Activated CD4-positive, alpha-beta T cell treated with anti-CD3 and anti-CD28 coated beads for 36 hours (primary cell): ENCODE results near the gene TCEA2. TPM values are rescaled to one million over a fixed set of nuclear protein-coding genes. Genes with fewer than 3 reads are reported as not detected.

Experiments
- ATAC-seq: fragments of 200-7000 bp; cut with Tn5 transposase; one replicate; pipeline ENCODE4 v1.10.0; 2021; ENCODE audit warnings: mild to moderate bottlenecking, moderate library complexity
- CTCF ChIA-PET: fragments of 350-600 bp; sonication (Branson Sonifier 250); formaldehyde crosslinking; loops from one replicate; lab custom pipeline; 2021; ENCODE audit warnings: antibody characterized with exemption; lab: Charles Lee
- POLR2A ChIA-PET: fragments of 350-600 bp; sonication (Branson Sonifier 250); formaldehyde crosslinking; loops from one replicate; lab custom pipeline; 2021; ENCODE audit warnings: antibody characterized with exemption, inconsistent platforms; lab: Charles Lee
- DNase-seq: peaks from one replicate; pipeline ENCODE4 v3.0.0-alpha.2; 2020
- H3K27ac Mint-ChIP-seq: one replicate; pipeline ENCODE4 v1.8.0; 2021; ENCODE audit warnings: mixed read lengths
- H3K27me3 Mint-ChIP-seq: one replicate; pipeline ENCODE4 v1.8.0; 2021; ENCODE audit warnings: mixed read lengths
- H3K36me3 Mint-ChIP-seq: one replicate; pipeline ENCODE4 v1.8.0; 2021; ENCODE audit warnings: low read depth, mixed read lengths
- H3K4me1 Mint-ChIP-seq: one replicate; pipeline ENCODE4 v1.8.0; 2021; ENCODE audit warnings: mixed read lengths
- H3K4me3 Mint-ChIP-seq: one replicate; pipeline ENCODE4 v1.8.0; 2021; ENCODE audit warnings: mild to moderate bottlenecking, moderate library complexity, mixed read lengths
- H3K9me3 Mint-ChIP-seq: one replicate; pipeline ENCODE4 v1.8.0; 2021; ENCODE audit warnings: low read depth, mixed read lengths
- intact Hi-C, 2 experiments: fragments of 100-400 bp; cut with DNase I in 1 of 2; cut with micrococcal nuclease in 1 of 2; formaldehyde crosslinking; loops; one replicate each; pipeline versions ENCODE4 v1.14.2 to v1.15.1; 2022 to 2024; cut with DNase I, micrococcal nuclease
- total RNA-seq, 2 experiments: library from RNA; stranded (reverse); gene quantifications; one replicate each; pipeline ENCODE4 v1.2.3, GENCODE V29; 2021

The TCEA2 gene
- total RNA-seq, 2 experiments from 2014 or later: 40.6 to 50.0 TPM

DNA sequence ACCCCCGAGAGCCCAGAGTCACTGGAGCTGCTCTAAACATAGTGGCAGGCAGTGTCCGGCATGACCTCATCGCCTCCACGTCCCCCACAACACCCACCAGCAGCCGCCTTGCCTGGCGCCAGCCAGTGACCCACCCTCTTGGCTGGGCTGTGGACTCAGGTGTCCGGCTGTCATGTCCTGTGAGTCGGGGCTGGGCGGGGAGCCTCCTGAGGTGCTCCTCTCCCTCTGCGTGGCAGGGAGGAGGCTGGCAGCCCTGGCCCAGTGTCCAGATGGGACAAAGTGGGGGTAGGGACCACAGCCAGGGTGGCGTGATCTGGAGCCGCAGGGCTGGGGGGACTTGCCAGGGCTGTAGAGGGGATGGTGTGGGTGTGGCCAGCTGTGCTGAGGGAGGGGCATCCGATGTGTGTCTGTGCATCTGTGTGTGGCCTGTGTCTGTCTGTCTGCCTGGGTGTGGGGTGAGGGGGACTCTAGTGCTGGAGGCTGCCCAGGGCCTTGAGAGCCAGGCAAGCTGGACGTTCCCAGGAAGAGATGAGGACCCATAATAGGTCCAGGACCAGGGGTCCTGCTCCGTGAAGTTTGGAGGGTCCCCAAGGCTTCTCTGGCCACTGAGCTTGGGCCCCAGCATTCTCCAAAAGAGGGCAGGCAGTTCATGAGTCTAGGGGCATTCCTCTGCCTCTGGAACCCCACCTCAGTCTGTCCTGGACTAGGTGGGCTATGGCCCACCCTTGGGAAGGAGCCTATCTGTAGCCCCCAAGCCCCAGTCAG lies 11.3 kb upstream of the TCEA2 start:
- Mint-ChIP-seq H3K27me3 (peaks cover 38% of the 10 kb centered on the region), H3K4me3 (no peak overlapping the region), H3K36me3 (no peaks in the 10 kb centered on the region), H3K9me3 (no peaks in the 10 kb centered on the region), H3K4me1 (peaks cover 2% of the 10 kb centered on the region), H3K27ac (no peak overlapping the region)
- ChIA-PET POLR2A (no interaction called here), CTCF (interaction anchor here (0.7 to 1.2 kb wide), 3 partner anchors 11 to 344 kb away, joined by 3 to 5 read pairs (median 5); no protein-coding TSS in a partner anchor)
- ATAC-seq: no peak
- DNase-seq: no peak
- intact Hi-C loops: no loop called here

GRCh38 chr20:64052326-64052722 lies 10.7 kb upstream of the TCEA2 start:
- no peak for ATAC-seq
- ChIA-PET POLR2A (no interaction called here), CTCF (interaction anchor here (0.7 to 1.4 kb wide), 5 partner anchors 13 to 345 kb away, joined by 3 to 5 read pairs (median 3); no protein-coding TSS in a partner anchor)
- Mint-ChIP-seq H3K4me1 (peaks cover 4% of the 10 kb centered on the region), H3K27ac (no peak overlapping the region), H3K4me3 (no peak overlapping the region), H3K36me3 (no peaks in the 10 kb centered on the region), H3K9me3 (no peaks in the 10 kb centered on the region), H3K27me3 (peaks cover 32% of the 10 kb centered on the region)
- intact Hi-C loops: no loop called here
- DNase-seq: no peak

- CTCF ChIA-PET: interaction anchor here (1.0 to 1.6 kb wide), 5 partner anchors 14 to 67 kb away, joined by 3 to 4 read pairs (median 3); partner anchors contain the start of gene LKAAEAR1
- Mint-ChIP-seq H3K27ac (no peak overlapping the region), H3K27me3 (peaks cover 30% of the 10 kb centered on the region)
These were observed 9.8 kb upstream of the TCEA2 start for GRCh38 chr20:64052987-64053840.

DNA sequence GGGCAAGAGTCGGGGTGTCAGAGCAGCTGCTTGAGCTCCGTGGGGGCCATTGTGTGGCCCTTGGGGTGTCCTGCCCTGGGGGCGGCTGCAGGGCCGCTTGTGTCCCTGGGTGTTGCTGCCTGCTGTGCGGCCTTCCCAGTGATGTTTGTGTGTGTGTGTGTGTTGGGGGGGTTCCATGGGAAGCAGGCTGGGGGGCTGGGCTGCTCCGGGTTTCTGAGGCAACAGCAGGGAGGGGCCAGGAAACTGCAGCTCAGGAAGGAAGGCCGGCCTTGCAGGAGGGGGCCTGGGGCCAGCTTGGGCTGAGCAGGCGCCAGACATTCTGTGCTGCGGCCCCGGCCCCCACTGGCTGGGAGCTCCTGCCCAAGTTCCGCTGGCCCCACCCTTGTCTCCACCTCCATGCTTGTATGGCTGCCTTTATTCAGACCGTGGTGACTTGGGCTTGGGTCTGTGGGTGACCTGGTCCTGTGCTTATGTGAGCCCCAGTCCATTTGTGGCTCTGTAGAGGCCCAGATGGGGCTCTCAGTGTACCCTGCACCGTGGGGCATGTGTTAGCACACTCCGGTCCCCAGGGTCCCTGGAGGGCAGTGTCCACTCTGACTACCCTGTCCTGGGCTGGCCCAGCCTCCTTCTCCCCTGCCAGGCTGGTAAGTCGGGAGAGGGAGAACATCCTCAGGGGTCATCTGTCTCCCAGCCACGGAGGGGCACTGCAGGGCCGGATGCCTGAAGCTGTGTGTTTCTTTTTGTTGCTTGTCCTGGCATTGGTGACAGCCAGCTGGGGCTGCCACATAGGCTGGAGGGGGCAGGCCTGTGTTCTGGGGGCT lies 8.9 kb upstream of the TCEA2 start:
- H3K27me3 Mint-ChIP-seq: peaks cover 28% of the 10 kb centered on the region
- no peaks in the 10 kb centered on the region for H3K36me3 Mint-ChIP-seq
- H3K27ac Mint-ChIP-seq: no peak overlapping the region
- intact Hi-C loops: no loop called here
- no peak overlapping the region for H3K4me3 Mint-ChIP-seq
- ChIA-PET CTCF (interaction anchor here (1.0 to 1.6 kb wide), 4 partner anchors 15 to 66 kb away, joined by 3 to 4 read pairs (median 4); partner anchors contain the start of gene LKAAEAR1), POLR2A (no interaction called here)
- peaks cover 15% of the 10 kb centered on the region for H3K4me1 Mint-ChIP-seq
- H3K9me3 Mint-ChIP-seq: no peaks in the 10 kb centered on the region
- DNase-seq (no peak), ATAC-seq (no peak)

More at GRCh38 chr20:64052987-64053840, 9.8 kb upstream of the TCEA2 start:
- POLR2A ChIA-PET: no interaction called here
- H3K9me3 Mint-ChIP-seq: no peaks in the 10 kb centered on the region
- no peak for DNase-seq
- H3K4me3 Mint-ChIP-seq: no peak overlapping the region
- no peaks in the 10 kb centered on the region for H3K36me3 Mint-ChIP-seq
- intact Hi-C loops: no loop called here
- peaks cover 11% of the 10 kb centered on the region for H3K4me1 Mint-ChIP-seq
- ATAC-seq: no peak

DNA sequence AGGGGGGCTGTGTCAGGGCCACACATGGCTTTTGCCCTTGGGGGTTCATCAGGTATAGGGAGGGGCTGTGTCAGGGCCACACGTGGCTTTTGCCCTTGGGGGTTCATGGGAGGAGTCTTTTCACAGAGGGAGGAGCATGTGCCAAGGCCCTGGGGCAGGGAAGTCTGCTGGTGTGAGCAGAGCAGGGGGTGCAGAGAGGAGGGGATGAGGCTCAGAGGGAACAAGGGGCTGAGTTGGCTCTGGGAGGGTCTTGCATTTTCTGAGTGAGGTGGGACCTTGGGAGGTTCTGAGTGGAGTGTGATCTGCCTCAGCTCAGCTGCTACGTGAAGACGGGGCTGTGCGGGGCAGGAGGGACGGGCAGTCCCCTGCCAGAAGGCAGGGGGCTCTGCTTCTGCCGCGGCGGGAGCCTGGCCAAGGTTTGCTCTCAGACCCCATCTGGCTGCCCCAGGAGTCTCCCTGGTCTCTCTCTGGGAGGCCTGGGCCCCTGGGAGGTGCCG lies 7.6 kb upstream of the TCEA2 start:
- ChIA-PET POLR2A (no interaction called here), CTCF (no interaction called here)
- Mint-ChIP-seq H3K27me3 (peaks cover 23% of the 10 kb centered on the region), H3K4me3 (no peak overlapping the region), H3K9me3 (no peaks in the 10 kb centered on the region), H3K36me3 (no peaks in the 10 kb centered on the region), H3K4me1 (peaks cover 14% of the 10 kb centered on the region), H3K27ac (no peak overlapping the region)
- DNase-seq: no peak
- ATAC-seq: no peak
- intact Hi-C loops: loop anchor here in 1 of 2 experiments (1.0 to 5.0 kb wide), 2 partner anchors 14 to 73 kb away; partner anchors contain the start of gene PRPF6

DNA sequence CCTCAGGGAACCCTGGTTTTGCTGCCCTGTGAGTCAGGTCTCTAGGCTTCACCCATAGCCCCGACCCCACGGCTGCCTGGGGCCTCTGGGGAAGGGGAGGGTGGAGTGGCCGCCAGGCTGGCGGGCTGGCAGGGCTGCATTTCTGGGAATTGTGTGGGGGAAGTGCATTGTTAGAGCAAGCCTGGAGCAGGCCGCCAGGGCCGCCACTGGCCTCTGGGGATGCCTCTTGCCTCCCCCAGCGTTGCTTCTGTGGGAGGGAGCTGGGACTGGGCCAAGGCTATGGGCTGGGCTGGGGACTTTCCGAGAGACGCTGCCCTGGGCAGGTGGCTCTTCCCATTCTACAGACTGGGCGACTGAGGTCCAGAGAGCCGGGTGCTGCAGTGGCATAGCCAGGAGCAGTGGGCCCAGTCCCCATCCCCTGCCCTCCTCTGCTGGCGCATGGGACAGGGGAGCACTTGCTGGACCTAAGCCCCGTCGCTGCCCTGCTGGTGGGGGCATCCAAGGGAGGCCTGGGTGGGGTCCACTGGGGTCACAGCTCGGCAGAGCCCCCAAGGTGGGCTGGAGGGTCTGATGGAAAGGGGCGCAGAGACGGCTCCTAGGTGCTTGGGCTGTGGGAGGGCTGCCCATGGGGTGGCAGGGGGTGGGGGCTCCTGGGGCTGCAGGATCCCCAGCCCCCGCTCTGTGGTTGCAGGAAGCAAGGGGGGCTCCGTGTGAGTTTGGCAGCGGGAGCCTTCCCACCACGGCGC lies 6.9 kb upstream of the TCEA2 start:
- no peak for ATAC-seq
- POLR2A ChIA-PET: no interaction called here
- H3K4me3 Mint-ChIP-seq: no peak overlapping the region
- H3K36me3 Mint-ChIP-seq: no peaks in the 10 kb centered on the region
- CTCF ChIA-PET: interaction anchor here (0.6 to 1.7 kb wide), 7 partner anchors 10 to 464 kb away, joined by 3 to 6 read pairs (median 3); no protein-coding TSS in a partner anchor
- no peak overlapping the region for H3K27ac Mint-ChIP-seq
- peaks cover 14% of the 10 kb centered on the region for H3K4me1 Mint-ChIP-seq
- no peaks in the 10 kb centered on the region for H3K9me3 Mint-ChIP-seq
- intact Hi-C loops: loop anchor here (1.0 to 5.0 kb wide), 3 partner anchors 15 to 349 kb away; partner anchors contain the start of genes ARFRP1 (in 1 of the 2) and PRPF6 (in 1 of the 2)
- H3K27me3 Mint-ChIP-seq: peaks cover 18% of the 10 kb centered on the region
- no peak for DNase-seq

DNA sequence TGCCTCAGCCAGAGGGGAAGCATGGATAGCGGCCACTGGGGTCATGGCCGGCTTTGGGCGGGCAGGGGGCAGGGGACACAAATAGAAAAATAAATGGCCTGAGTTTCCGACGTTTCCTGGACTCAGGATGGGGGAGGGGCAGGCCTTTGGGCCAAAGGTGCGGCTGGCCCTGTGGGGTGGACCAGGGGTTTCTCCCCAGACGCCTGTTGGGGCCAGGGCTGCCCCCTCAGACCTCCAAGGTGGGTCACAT lies 6.4 kb upstream of the TCEA2 start:
- DNase-seq: no peak
- ATAC-seq: no peak
- Mint-ChIP-seq H3K27ac (no peak overlapping the region), H3K4me1 (peaks cover 14% of the 10 kb centered on the region), H3K4me3 (no peak overlapping the region), H3K9me3 (no peaks in the 10 kb centered on the region), H3K36me3 (no peaks in the 10 kb centered on the region), H3K27me3 (peaks cover 17% of the 10 kb centered on the region)
- intact Hi-C loops: loop anchor here (2.0 to 5.0 kb wide), 2 partner anchors 74 to 350 kb away; partner anchors contain the start of genes ARFRP1 (in 1 of the 2) and PRPF6 (in 1 of the 2)
- ChIA-PET POLR2A (no interaction called here), CTCF (interaction anchor here (0.6 to 1.7 kb wide), 7 partner anchors 10 to 465 kb away, joined by 3 to 6 read pairs (median 3); no protein-coding TSS in a partner anchor)

DNA sequence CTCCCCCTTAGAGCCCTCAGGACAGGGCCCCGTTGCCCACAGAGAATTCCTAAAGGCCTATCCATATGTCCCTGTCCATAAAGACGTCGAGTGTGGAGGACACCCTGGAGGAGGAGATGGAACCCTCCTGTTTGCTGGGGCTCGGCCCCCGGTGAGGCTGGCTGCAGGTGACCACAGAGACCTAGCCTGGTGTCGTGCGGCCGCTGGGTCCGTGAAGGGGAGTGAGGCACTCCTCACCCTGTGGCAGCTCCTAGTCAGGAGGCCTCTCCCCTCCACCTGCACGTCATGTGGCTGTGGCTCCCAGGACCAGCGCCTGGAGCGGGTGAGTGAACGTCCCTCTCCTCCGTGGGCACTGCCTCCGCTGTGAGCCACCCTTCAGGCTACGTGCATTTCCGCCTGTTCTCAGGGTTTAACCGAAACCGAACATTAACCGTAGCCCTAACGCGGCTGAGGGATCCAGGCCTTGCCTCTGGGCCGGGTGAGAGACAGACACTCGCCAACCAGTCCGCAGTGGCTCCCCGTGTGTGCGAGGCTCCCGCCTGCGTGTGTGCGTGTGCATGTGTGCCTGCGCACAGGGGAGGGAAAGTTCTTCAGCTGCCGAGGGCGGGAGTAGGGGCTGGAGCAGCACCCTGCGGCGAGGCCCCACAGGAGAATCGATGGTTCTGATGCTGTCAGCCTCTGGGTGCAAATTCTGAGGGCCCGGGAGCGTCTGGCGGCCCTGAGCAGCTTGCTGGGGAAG lies 5.9 kb upstream of the TCEA2 start:
- ChIA-PET POLR2A (interaction anchor here (0.6 kb wide), 1 partner anchor 18 kb away, joined by 3 read pairs; no protein-coding TSS in a partner anchor), CTCF (interaction anchor here (0.6 to 1.7 kb wide), 14 partner anchors 8 to 747 kb away, joined by 3 to 6 read pairs (median 4); partner anchors contain the start of gene PRPF6)
- H3K27me3 Mint-ChIP-seq: peaks cover 14% of the 10 kb centered on the region
- DNase-seq: peak; percentile 72
- H3K4me1 Mint-ChIP-seq: peaks cover 16% of the 10 kb centered on the region
- peak; percentile 63 for ATAC-seq
- intact Hi-C loops: loop anchor here (1.0 to 5.0 kb wide), 4 partner anchors 18 to 350 kb away; partner anchors contain the start of genes ARFRP1 (in 1 of the 2) and PRPF6 (in 1 of the 2)
- no peaks in the 10 kb centered on the region for H3K9me3 Mint-ChIP-seq
- peak overlapping the region; percentile 83 for H3K27ac Mint-ChIP-seq
- H3K4me3 Mint-ChIP-seq: peak overlapping the region; percentile 79
- H3K36me3 Mint-ChIP-seq: no peaks in the 10 kb centered on the region

- intact Hi-C loops: loop anchor here (1.0 to 5.0 kb wide), 4 partner anchors 19 to 351 kb away; partner anchors contain the start of genes ARFRP1 (in 1 of the 2) and PRPF6 (in 1 of the 2)
- ChIA-PET CTCF (interaction anchor here (0.6 to 1.7 kb wide), 11 partner anchors 8 to 748 kb away, joined by 3 to 6 read pairs (median 4); partner anchors contain the start of gene PRPF6), POLR2A (interaction anchor here (0.6 kb wide), 1 partner anchor 19 kb away, joined by 3 read pairs; no protein-coding TSS in a partner anchor)
- H3K27me3 Mint-ChIP-seq: peaks cover 11% of the 10 kb centered on the region
- peak overlapping the region; percentile 83 for H3K27ac Mint-ChIP-seq
- H3K4me3 Mint-ChIP-seq: peak overlapping the region; percentile 79
- ATAC-seq: peak; percentile 82
- no peaks in the 10 kb centered on the region for H3K9me3 Mint-ChIP-seq
- peak; percentile 93 for DNase-seq
- peaks cover 21% of the 10 kb centered on the region for H3K4me1 Mint-ChIP-seq
- no peaks in the 10 kb centered on the region for H3K36me3 Mint-ChIP-seq
These were observed 5.1 kb upstream of the TCEA2 start for GRCh38 chr20:64057628-64058498.
